HG02852 (cell line): Measurements from ENCODE around the gene AMHR2.
A peak's percentile ranks its signal among the peaks of the same experiment; 100 is the strongest.
"Not testable (repeated sequence)": the region's sequence is repeated elsewhere in the genome, so short reads cannot be mapped to it uniquely, and the experiment has no call there.

Source experiments
- ATAC-seq: cut with Tn5 transposase; IDR thresholded peaks from one replicate; pipeline ENCODE4 v1.9.1; 2021; ENCODE audit warnings: mild to moderate bottlenecking, moderate library complexity; ENCODE audit not compliant: unreplicated experiment

Gene AMHR2

DNA sequence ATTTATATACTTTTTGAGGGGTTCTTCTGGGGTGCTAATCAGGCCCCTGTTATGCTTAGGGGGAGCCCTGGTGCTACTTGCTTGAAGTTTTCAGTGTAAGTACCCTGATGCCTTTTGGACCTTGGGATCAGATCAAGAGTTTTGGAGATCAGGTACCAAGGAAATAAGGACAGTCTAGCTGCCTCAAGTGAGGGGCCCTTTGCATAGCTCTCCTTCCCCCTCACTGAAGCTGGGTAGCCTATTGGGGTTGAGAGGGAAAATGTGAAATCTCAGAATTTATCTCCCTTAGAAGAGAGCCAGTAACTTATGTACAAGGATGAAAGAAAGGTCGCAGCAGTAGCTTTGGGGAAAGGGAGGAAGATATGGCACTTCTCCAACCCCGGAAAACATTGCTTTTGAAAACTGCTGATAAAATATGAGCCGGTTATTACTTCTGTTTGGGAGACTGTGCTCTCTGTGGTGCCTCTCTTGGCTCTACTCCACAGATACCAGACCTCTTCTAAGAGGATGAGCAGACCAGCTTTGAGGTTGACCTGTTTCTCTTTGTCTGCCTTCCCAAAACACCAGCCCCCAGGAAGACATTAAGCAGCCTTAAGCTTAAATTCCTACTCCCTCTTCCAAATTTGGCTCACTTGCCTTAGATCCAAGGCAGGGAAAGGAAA is 8.8 kb upstream of the AMHR2 start:
- no peak for ATAC-seq

DNA sequence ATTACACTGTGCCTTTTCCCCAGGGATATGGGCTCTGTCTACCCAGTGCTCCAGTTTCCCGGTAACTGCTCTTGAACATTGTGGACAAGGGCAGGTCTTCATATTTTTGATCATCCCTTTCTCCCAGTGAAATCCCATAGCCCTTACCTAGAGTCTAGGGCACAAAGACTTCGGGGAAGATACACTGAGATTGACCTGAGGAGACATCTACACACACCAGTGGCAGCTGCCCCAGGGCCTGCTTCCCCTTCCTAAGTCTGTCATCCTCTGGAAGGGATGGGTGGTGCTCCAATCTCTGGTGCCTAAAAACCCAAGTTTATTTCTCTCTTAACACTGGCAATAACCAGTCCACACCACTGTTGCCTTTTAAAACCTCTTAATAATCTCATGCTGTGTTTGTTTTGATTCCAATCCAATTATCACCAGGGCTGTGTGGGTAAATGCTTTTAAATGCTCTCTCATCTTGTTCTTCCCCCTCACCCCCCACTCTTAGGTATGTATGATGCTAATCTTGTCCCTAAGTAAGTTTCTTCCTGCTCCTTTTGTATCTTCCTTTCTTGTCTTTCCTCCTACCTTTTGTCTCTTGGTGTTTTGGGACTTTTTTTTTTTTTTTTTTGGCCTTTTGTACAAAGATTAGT is 7.8 kb upstream of the AMHR2 start:
- not testable (repeated sequence) for ATAC-seq

DNA sequence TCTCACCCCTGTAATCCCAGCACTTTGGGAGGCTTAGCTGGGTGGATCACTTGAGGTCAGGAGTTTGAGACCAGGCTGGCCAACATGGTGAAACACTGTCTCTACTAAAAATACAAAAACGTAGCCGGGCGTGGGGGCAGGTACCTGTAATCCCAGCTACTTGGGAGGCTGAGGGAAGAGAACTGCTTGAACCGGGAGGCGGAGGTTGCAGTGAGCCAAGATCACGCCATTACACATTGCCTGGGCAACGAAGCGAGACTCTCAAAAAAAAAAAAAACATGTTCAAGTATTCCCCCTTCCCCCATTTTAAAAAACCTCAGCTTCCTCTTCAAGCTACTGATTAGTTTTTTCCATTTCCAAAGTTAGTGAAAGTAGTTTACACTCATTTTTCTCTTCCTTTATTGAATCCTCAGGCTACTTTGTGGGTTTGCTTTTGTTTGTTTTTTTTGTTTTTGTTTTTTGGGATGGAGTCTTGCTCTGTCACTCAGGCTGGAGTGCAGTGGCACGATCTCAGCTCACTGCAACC is 6.3 kb upstream of the AMHR2 start:
- not testable (repeated sequence) for ATAC-seq

DNA sequence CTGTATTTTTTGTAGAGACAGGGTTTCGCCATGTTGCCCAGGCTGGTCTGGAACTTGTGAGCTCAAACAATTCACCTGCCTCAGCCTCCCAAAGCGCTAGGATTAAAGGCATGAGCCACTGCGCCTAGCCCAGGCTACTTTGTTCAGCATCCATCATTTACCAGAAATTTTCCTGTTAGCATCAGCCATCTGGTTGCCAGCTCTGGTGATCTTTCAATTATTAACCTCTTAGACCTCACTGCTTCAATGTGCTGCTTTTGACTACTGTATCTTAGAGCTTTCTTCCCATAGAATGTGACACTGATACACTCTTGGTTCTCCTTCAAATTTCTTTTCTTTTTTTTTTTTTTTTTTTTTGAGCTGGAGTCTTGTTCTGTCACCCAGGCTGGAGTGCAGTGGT is 5.4 kb upstream of the AMHR2 start:
- ATAC-seq: no peak

DNA sequence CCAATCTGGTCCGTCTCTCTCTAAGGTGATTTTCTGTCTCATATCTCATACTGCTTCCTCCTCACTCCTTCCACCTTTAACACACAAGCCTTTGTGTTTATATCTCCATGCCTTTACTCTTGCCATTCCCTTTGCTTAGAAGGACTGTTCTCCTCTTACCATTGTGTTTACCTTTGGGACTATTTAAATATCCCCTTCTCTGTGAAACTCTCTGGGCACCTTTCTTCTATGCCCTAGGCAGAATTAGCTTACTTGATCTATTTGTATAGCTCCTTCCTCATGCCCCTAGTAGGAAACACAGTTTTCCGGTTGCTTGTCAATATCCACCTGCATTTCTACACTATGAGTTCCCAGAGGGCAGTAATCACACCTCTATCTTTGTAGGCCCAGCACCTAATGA is 3.9 kb upstream of the AMHR2 start:
- no peak for ATAC-seq

DNA sequence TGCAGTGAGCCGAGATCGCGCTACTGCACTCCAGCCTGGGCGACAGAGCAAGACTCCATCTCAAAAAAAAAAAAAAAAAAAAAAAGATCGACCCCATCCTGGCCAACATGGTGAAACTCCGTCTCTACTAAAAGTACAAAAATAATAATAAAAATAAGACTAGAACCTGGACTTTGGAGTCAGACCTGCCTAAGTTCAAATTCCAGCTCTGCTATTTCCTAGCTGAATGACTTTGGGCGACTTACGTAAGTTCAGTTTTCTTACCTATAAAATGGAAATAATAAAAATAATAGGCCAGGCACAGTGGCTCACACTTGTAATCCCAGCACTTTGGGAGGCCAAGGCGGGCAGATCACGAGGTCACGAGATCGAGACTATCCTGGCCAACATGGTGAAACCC is 1.4 kb upstream of the AMHR2 start:
- ATAC-seq: not testable (repeated sequence)

DNA sequence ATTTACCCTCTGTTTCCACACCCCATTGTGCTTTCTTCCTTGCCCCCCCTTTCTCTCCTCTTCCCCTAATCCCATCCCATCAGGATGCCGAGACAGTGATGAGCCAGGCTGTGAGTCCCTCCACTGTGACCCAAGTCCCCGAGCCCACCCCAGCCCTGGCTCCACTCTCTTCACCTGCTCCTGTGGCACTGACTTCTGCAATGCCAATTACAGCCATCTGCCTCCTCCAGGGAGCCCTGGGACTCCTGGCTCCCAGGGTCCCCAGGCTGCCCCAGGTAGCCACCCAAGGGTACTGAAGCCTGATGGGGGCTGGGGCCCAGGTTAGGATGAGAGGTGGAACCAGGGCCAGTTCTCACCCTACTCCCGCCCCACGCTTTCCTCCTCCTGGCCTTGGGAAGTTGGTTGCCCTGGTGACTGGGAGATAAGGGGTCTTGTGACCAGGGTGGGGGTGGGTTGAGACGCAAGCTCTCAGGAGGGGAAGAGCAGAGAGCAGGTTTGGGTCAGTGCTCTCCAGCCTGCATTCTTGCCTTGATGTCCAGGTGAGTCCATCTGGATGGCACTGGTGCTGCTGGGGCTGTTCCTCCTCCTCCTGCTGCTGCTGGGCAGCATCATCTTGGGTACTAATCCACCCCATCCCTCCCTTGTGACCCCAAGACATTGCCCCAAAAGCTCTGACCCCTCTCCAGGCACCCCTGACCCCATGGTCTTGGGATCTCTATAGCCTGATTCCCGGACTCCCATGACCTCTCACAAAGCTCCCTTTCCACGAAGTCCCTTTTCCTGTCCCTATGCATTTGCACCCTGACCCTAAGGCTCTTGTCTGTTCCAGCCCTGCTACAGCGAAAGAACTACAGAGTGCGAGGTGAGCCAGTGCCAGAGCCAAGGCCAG is 1.2 kb downstream of the AMHR2 start:
- ATAC-seq: no peak

DNA sequence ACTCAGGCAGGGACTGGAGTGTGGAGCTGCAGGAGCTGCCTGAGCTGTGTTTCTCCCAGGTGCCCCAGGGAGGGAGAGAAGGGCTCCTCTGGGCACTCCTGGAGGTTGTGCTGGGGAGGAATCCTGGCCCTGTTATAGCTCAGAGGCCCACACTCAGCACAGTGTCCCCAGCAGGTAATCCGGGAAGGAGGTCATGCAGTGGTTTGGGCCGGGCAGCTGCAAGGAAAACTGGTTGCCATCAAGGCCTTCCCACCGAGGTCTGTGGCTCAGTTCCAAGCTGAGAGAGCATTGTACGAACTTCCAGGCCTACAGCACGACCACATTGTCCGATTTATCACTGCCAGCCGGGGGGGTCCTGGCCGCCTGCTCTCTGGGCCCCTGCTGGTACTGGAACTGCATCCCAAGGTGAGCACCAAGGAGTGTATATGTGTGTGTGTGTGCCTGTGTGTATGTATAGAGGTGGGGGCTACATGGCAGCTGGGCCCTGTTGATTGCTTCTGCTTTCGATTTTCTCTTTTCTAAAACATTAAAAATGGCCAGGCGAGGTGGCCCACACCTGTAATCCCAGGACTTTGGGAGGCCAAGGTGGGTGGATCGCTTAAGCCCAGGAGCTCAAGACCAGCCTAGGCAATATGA is 2.0 kb downstream of the AMHR2 start:
- no peak for ATAC-seq

DNA sequence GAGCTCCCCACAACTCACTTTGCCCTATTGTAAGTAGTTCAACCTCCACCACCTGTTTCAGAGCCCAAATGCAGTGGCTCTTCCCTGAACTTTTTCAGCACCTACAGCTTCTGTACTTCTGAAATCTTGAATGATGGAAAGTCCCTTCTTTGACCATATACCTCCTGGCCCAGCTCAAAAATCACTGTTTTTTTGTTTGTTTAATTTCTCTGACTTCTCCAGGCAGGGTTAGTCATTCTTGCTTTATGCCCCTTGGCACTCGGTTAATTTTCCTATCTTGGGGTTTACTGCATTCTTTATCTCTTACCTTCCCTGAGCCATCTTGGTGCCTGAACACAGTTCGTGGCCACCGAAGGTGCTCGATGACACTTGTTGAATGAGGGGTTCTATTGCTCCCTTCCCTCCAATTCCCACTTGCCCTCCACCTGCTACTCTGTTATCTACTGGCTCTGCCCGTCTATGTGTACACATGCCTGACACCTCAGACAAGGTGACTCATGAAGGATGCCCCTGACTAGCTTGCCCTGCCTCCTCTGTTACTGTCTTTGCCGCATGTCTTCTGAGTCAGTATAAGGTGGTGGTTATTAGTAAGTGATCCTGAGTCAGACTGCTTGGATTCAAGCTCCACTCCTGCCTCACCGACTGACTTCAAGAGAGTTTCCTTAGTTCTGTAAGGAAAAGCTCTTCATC is 4.4 kb downstream of the AMHR2 start:
- no peak for ATAC-seq

DNA sequence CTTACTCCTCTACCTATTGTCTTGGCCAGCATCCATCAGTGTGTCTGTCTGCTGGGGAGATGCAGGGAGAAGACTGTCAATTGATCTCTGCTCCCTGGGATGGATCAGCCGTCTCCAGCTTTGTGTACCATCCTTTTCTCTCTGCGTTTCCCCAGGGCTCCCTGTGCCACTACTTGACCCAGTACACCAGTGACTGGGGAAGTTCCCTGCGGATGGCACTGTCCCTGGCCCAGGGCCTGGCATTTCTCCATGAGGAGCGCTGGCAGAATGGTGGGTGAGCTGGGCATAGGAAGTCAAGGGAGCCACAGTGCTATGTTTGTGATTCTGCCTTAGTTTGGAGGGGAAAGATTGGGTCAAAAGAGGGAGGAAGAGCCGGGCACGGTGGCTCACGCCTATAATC is 5.1 kb downstream of the AMHR2 start:
- ATAC-seq: no peak

DNA sequence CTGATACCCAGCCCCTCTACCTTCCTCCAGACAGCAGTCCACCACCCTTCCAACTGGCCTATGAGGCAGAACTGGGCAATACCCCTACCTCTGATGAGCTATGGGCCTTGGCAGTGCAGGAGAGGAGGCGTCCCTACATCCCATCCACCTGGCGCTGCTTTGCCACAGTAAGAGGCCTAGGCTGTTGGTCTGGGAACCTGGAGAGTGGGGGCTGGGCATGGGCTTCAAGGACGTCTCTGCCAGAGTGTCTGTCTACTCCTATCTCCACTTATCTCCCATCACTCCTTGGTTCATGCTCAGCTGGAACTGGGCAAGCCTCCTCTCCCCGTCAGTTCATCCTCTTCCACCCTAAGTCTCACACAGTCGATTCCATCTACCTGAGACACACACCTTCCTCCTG is 6.5 kb downstream of the AMHR2 start:
- ATAC-seq: no peak

DNA sequence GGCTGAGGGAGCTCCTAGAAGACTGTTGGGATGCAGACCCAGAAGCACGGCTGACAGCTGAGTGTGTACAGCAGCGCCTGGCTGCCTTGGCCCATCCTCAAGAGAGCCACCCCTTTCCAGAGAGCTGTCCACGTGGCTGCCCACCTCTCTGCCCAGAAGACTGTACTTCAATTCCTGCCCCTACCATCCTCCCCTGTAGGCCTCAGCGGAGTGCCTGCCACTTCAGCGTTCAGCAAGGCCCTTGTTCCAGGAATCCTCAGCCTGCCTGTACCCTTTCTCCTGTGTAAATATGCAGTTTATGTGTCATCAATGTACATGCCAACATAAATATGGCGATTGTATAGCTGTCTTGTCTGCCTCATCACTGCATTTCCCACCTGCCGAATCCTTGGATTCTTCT is 7.5 kb downstream of the AMHR2 start:
- no peak for ATAC-seq

DNA sequence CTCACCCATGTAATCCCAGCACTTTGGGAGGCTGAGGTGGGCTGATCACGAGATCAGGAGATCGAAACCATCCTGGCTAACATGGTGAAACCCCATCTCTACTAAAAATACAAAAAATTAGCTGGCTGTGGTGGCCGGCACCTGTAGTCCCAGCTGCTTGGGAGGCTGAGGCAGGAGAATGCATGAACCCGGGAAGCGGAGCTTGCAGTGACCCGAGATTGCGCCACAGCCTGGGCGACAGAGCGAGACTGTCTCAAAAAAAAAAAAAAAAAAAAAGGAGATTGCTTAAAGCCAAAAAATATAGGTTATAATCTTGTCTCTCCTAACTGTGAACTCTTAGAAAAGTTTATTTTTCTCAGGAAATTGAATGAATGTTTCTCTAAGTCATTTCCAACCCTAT is 11.7 kb downstream of the AMHR2 start:
- not testable (repeated sequence) for ATAC-seq

DNA sequence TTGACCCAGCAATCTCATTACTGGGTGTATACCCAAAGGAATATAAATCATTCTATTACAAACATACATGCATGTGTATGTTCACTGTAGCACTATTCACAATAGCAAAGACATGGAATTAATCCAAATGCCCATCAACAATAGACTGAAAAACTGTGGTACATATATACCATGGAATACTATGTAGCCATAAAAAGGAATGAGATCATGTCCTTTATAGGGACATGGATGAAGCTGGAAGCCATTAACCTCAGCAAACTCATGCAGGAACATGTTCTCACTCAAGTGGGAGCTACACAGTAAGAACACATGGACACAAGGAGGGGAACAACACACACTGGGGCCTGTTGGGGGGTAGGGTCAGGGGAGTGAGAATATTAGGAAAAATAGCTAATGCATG is 15.9 kb downstream of the AMHR2 start:
- not testable (repeated sequence) for ATAC-seq

DNA sequence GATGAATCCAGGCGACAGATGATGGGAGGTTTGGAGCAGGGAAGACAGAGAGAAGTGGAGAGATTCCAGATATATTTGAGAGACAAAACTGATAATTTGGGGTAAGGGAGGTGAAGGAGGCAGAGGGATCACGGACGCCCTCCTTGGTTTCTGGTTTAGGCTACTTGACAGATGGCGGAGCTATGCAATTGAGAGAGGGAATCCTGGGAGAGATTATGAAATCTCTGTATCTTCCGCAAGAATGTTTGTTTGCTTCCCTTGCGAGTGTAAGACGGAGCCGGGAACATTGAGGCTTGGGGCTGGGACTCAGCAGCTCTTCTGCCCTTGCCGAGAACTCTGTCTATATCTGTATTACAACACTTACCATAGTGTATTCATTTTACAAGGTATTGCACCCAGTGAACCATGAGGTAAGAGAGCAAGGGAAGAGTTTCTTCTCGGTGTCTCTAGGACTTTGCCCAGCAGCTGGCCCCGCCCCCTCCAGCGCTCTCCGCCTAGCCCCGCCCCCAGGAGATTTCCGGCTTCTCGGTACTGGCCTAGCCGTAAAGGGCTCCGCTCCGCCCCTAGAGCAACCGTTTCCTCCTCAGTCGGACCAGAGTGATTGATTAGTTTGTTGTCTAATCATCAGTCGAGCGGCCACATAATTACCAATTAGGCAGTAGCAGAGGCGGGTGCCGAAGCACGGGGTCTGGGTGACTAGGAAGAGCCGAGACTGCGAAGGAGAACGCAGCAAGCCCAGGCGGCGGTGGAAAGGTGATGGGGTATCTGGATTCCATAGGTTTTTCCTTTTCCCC is 17.6 kb downstream of the AMHR2 start, which contains the start of gene PRR13:
Gene PRR13 (plus strand): TSS at position 695 of the 794 bp plus-strand sequence. CDS start 981 bp downstream, outside the sequence.
- ATAC-seq: peak; percentile 96

DNA sequence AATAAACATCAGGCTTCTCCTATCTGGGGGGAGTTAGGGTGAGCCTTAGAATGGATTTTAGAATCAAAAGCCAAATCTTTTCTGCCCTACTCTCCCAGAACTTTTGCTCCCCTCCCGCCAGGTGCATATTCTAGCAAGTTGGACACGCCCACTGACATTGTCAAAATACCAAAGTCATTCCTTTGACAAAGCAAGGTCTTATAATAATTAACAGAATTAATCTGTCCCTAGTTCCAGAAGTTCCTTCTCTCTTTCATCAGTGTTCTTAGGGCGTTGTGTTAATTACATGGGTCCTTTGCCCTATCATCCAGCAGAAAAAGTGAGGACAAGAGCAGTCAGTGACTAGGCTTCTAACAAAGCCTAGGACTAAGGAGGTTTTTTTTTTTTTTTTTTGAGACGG is 20.3 kb downstream of the AMHR2 start:
- no peak for ATAC-seq

DNA sequence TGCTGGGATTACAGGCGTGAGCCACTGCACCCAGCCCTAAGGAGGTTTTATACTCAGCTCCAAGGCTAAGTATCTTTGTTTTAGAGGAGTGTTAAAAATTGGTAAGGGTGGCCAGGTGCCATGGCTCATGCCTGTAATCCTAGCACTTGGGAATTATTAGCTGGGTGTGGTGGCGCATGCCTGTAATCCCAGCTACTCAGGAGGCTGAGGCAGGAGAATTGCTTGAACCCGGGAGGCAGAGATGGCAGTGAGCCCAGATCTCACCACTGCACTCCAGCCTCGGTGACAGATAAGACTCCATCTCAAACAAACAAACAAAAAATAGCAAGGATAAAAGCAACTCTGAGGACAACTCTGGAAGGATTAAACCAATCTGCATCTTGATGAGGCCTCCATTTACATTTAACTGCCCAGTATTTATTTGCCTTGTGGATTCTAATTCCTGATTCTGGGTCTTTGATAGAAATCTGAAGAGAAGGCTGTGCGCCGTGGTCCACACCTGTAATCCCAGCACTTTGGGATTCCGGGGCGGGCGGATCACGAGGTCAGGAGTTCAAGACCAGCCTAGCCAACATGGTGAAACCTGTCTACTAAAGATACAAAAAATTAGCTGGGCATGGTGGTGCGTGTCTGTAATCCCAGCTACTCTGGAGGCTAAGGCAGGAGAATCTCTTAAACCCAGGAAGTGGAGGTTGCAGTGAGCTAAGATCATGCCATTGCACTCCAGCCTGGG is 21.1 kb downstream of the AMHR2 start:
- not testable (repeated sequence) for ATAC-seq

DNA sequence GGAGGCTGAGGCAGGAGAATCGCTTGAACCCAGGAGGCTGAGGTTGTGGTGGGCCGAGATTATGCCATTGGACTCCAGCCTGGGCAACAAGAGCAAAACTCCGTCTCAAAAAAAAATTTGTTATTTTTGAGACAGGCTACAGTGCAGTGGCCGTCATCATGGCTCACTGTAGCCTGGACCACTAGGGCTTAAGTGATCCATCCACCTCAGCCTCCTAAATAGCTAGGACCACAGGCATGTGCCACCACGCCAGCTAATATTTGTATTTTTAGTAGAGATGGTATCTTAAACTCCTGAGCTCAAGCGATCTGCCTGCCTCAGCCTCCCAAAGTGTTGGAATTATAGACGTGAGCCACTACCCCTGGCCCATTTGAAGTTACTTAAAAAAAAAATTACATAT is 27.3 kb downstream of the AMHR2 start:
- ATAC-seq: no peak

DNA sequence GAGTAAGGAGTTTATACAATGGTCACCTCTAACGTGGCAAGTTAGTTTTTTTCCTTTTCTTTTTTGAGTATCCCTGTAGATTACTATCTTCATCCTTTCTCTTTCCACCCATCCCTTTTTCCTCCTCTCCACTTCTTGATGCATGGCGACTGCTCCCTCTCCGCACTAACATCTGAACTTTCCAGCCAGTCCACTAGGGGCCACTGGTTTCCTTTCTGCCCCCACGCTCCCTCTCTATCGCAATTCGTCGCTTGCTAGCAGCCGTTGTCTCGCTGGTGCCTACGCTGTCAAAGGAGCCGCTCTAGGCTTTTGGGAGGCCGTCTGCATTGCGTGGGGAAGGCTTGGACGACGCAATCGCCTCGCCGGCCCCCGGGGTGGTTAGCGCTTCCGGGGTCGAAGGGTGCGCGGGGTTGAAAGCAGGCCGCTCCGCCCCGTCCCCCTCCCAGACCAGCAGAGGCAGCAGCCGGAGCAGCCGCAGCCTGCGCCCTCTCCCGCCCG is 28.1 kb downstream of the AMHR2 start, which contains the start of gene PCBP2:
Gene PCBP2 (plus strand): TSS at position 442 of the 498 bp plus-strand sequence. CDS start 2,699 bp downstream, outside the sequence.
- peak; percentile 94 for ATAC-seq
